ENCODE results near the gene OR2L13.

- TF ChIP-seq GATA2 (IDR thresholded peaks at IDR 0.05; ENCODE audit: low read depth, low read length) (no peak), GATA3 (IDR thresholded peaks at IDR 0.05; ENCODE audit: low read depth, low read length) (no peak)
These were observed 16.2 kb downstream of the OR2L13 start for GRCh38 chr1:248111157-248111556.

All from SH-SY5Y (cell line).